SU-DHL-6 (cell line): ENCODE results near the gene SLC35F1.

Source experiments
- EZH2phosphoT487 ChIP-seq: fragments of 200-600 bp; sonication (generic), shearing (Covaris generic); conservative IDR thresholded peaks from 2 replicates; pipeline ENCODE4 v1.6.1; 2018; ENCODE audit warnings: mild to moderate bottlenecking, antibody characterized with exemption, low read length, moderate library complexity, mixed read lengths
- TF ChIP-seq, protein P1 (sequence below): fragments of 200-600 bp; sonication (generic); IDR thresholded peaks from one replicate; pipeline ENCODE4 v1.5.1; 2017; ENCODE audit warnings: antibody characterized with exemption, mild to moderate bottlenecking, low read length, moderate library complexity; ENCODE audit not compliant: insufficient read depth, poor library complexity, severe bottlenecking

- TF ChIP-seq, protein P1, sequence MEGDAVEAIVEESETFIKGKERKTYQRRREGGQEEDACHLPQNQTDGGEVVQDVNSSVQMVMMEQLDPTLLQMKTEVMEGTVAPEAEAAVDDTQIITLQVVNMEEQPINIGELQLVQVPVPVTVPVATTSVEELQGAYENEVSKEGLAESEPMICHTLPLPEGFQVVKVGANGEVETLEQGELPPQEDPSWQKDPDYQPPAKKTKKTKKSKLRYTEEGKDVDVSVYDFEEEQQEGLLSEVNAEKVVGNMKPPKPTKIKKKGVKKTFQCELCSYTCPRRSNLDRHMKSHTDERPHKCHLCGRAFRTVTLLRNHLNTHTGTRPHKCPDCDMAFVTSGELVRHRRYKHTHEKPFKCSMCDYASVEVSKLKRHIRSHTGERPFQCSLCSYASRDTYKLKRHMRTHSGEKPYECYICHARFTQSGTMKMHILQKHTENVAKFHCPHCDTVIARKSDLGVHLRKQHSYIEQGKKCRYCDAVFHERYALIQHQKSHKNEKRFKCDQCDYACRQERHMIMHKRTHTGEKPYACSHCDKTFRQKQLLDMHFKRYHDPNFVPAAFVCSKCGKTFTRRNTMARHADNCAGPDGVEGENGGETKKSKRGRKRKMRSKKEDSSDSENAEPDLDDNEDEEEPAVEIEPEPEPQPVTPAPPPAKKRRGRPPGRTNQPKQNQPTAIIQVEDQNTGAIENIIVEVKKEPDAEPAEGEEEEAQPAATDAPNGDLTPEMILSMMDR = no peak
- no peak for TF ChIP-seq EZH2phosphoT487
These were observed 45.5 kb upstream of the SLC35F1 start for GRCh38 chr6:117861545-117861944.
